Adrenal gland (tissue), 12 donors: ENCODE measurements around the gene PCYOX1L. TPM values are rescaled to one million over a fixed set of nuclear protein-coding genes. Genes with fewer than 3 reads are reported as not detected.
"Not testable (repeated sequence)": the region's sequence is repeated elsewhere in the genome, so short reads cannot be mapped to it uniquely, and the experiment has no call there.

Experiments
- DNase-seq, 7 donors: peaks; one replicate each; pipeline ENCODE4 v3.0.0-alpha.2; 2019 to 2020
- H3K27ac ChIP-seq, 5 donors: fragments of 200-600 bp; sonication (generic) in 4 of 5; 1 replicate in 3 of 5; 2 replicates in 2 of 5; pipeline versions ENCODE4 v1.5.1 to v1.8.0; 2016 to 2020; ENCODE audit warnings: mild to moderate bottlenecking in 1 of 5
- H3K27me3 ChIP-seq: fragments of 200-600 bp; 2 replicates; pipeline ENCODE4 v1.8.0; 2021
- H3K36me3 ChIP-seq, 2 donors: fragments of 200-600 bp; replicated peaks in 1 of 2; 1 replicate in 1 of 2; 2 replicates in 1 of 2; pipeline versions ENCODE4 v1.5.1 to v1.8.0; 2018 to 2022
- H3K4me1 ChIP-seq, 2 donors: fragments of 200-600 bp; replicated peaks in 1 of 2; 1 replicate in 1 of 2; 2 replicates in 1 of 2; pipeline versions ENCODE4 v1.5.1 to v1.8.0; 2018 to 2021
- H3K4me3 ChIP-seq, 4 donors: fragments of 200-600 bp; sonication (generic) in 3 of 4; one replicate each; pipeline ENCODE4 v1.5.1; 2016 to 2018
- H3K9me3 ChIP-seq, 3 donors: fragments of 200-600 bp; sonication (generic) in 1 of 3; replicated peaks in 1 of 3; 1 replicate in 2 of 3; 2 replicates in 1 of 3; pipeline versions ENCODE4 v1.5.1 to v1.8.0; 2016 to 2021
- CTCF ChIP-seq, 6 experiments: fragments of 450-650 bp in 4 of 6; fragments of 200-600 bp in 2 of 6; sonication (generic) in 1 of 6; IDR thresholded peaks; 1 replicate in 5 of 6; 2 replicates in 1 of 6; pipeline versions ENCODE4 v1.5.1 to v1.8.0; 2016 to 2021; ENCODE audit warnings: antibody characterized with exemption in 6 of 6, mild to moderate bottlenecking in 2 of 6, moderate library complexity in 1 of 6
- POLR2A ChIP-seq, 2 donors: fragments of 450-650 bp; IDR thresholded peaks; one replicate each; pipeline ENCODE4 v1.6.1; 2017; ENCODE audit warnings: antibody characterized with exemption in 2 of 2, mild to moderate bottlenecking in 2 of 2, moderate library complexity in 1 of 2
- WGBS, 4 donors: extraction: QIAGEN DNeasy Blood & Tissue Kit in 2 of 4; methylation state at CpG; one replicate each; pipeline versions ENCODE4 v1.1.5 to v1.1.7; 2013 to 2017; 5-methylcytosine and 5-hydroxymethylcytosine counted together
- intact Hi-C, 2 donors: fragments of 100-400 bp; cut with DNase I; formaldehyde crosslinking; loops; one replicate each; pipeline versions ENCODE4 v1.14.1 to v1.15.0; 2022 to 2023
- polyA plus RNA-seq, 3 donors: library from polyadenylated mRNA; stranded (reverse); fragments of 200-250 nt in 2 of 3; fragments of 350-450 nt in 1 of 3; fragmentation: Illumina TruSeq in 1 of 3; extraction: RNeasy Lipid Tissue Mini Kit (QIAGEN cat#74804) in 1 of 3; gene quantifications; one replicate each; pipeline ENCODE4 v1.2.3, GENCODE V29; 2013 to 2014
- total RNA-seq, 9 donors: library from RNA; depleted of rRNA in 4 of 9; stranded (reverse); fragments of >200 nt in 4 of 9; fragments of 120-200 nt in 1 of 9; fragmentation: NEBNext Ultra II Directional in 1 of 9; extraction: Animal tissue kit (Norgen Biotek cat#: 25700) in 1 of 9; gene quantifications; one replicate each; pipeline versions ENCODE4 v1.1.0 to v1.2.4, GENCODE V29; 2013 to 2023
- donor health status: healthy with polysubstance abuse.
- donor health status: Bipolar disorder and iron deficiency.
- donor health status: DM: yes; HTN: yes; CAD: no.
- donor health status: DM: no; HTN: no; CAD: no.
- donor health status: DM: no; HTN: no; CAD: no.
- donor health status: DM: yes; HTN: yes; CAD: no.

The PCYOX1L gene
- total and polyA plus RNA-seq, 12 donors, result 4.7 to 17.1 (median 9.4) TPM

DNA sequence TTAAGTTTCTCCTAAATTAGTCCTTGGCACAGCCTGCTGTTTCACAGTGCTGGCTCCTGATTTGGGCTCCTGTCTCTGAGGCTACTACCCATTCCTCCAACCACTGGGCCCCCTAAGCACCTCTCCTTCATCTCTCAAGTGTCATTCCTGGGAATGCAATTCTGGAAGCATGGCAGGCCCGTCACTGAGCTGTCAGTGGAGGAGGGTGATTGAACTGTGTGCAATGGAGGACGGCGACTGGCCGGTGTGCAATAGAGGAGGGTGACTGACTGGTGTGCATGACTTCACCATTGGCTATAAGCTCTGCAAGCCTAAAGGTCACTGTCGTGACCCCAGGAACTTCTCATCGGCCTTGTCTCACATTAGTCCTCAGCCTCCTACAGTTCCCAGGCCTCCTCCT lies 33.7 kb downstream of the PCYOX1L start:
- intact Hi-C loops, result no loop called here
- no peak overlapping the region for H3K27ac ChIP-seq
- peaks cover 21 to 26% of the 10 kb centered on the region in 2 donors for H3K4me1 ChIP-seq

DNA sequence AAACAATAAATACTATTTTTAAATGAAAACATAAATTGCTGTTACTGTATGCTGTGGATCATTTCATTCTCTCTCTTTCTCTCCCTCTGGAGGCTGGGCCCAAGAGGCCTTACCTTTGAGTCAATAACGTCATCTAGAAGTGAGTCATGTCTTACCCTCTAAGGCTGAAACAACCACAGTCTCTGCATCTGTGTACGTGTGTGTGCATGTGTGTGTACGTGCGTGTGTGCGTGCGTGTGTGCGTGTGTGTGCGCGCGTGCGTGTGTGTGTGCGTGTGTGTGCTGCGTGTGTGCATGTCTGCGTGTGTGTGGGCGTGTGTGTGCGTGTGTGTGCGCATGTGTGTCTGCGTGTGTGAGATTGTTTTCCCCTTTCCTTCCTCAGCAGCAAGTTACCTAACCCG lies 34.9 kb downstream of the PCYOX1L start:
- WGBS, 4 donors, result 68 to 84% (median 80%) methylated on average over 19 of the region's 19 CpGs
- H3K27ac ChIP-seq, result no peak overlapping the region

More for the DNA sequence above, 33.7 kb downstream of the PCYOX1L start:
- TF ChIP-seq CTCF (IDR thresholded peaks at IDR 0.05), result no peak
- no peaks in the 10 kb centered on the region for H3K36me3 ChIP-seq
- H3K9me3 ChIP-seq, result no peaks in the 10 kb centered on the region
- no peak for DNase-seq
- no peaks in the 10 kb centered on the region for H3K27me3 ChIP-seq
- H3K4me3 ChIP-seq, result no peak overlapping the region
- 68 to 95% (median 87%) methylated on average over 5 to 6 of the region's 6 CpGs for WGBS, 4 donors

DNA sequence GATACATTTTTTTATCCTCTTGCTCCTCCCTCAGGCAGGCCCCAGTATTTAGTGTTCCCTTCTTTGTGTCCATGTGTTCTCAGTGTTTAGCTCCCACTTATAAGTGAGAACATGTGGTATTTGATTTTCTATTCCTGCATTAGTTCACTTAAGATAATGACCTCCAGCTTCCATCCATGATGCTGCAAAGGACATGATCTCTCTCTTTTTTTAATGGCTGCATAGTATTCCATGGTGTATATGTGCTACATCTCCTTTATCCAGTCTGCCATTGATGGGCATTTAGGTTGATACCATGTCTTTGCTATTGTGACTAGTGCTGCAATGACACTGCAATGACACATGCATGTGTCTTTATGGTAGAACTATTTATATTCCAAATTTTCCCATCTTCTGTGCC lies 37.1 kb downstream of the PCYOX1L start:
- DNase-seq, H3K4me1 ChIP-seq, intact Hi-C loops, H3K27ac ChIP-seq, H3K36me3 ChIP-seq, H3K9me3 ChIP-seq, H3K27me3 ChIP-seq, H3K4me3 ChIP-seq: not testable (repeated sequence)

More for the DNA sequence above, 34.9 kb downstream of the PCYOX1L start:
- Histone ChIP-seq H3K9me3 (no peaks in the 10 kb centered on the region), H3K4me1 (peaks cover 9 to 16% of the 10 kb centered on the region in 2 donors), H3K4me3 (no peak overlapping the region), H3K36me3 (no peaks in the 10 kb centered on the region), H3K27me3 (no peaks in the 10 kb centered on the region)
- TF ChIP-seq POLR2A (IDR thresholded peaks at IDR 0.05), result no peak
- no peak for TF ChIP-seq CTCF (IDR thresholded peaks at IDR 0.05)
- intact Hi-C loops, result no loop called here
- no peak for DNase-seq

DNA sequence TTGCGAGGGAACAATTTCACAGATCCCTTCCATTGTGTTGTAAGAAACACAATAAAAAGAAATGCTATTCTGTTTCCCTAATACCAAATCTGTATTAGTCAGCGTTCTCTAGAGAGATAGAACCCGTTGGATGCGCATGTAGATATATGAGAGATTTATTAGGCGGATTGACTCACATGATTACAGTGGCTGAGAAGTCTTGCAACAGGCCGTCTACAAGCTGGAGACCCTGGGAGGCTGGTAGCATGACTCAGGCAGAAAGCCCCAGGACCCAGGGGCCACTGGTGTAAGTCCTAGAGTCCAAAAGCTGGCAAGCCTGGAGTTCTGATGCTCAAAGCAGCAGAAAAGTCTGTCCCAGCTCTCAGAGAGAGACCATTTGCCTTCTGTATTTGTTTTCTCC lies 39.7 kb downstream of the PCYOX1L start:
- WGBS, 4 donors, result 45 to 69% (median 53%) methylated on average over 6 of the region's 6 CpGs
- DNase-seq, result peak; percentile 62 to 92 (median 90)
- intact Hi-C loops, result no loop called here
- H3K27ac ChIP-seq, result peak overlapping the region in 4 of 5 donors; percentile 4 to 81 (median 70)
- no peaks in the 10 kb centered on the region for H3K9me3 ChIP-seq
- H3K27me3 ChIP-seq, result no peaks in the 10 kb centered on the region
- H3K4me3 ChIP-seq, result no peak overlapping the region
- no peaks in the 10 kb centered on the region for H3K36me3 ChIP-seq
- TF ChIP-seq POLR2A (IDR thresholded peaks at IDR 0.05) (peak in 1 of 2 donors; percentile 15), CTCF (IDR thresholded peaks at IDR 0.05) (no peak)
- peaks cover 0 to 4% of the 10 kb centered on the region in 2 donors for H3K4me1 ChIP-seq

DNA sequence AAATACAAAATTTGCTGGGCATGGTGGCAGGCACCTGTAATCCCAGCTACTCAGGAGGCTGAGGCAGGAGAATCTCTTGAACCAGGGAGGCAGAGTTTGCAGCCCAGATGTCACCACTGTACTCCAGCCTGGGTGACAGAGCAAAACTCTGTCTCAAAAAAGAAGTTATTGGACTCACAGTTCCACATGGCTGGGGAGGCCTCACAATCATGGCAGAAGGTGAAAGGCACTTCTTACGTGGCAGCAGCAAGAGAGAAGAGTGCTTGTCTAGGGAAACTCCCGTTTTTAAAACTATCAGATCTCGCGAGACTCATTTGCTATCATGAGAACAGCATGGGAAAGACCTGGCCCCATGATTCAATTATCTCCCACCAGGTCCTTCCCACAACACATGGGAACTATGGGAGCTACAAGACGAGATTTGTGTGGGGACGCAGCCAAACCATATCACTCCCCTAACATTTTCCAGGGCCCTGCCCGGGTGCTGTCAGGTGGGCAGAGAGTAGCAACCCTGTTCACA lies 41.0 kb downstream of the PCYOX1L start:
- intact Hi-C loops, DNase-seq, H3K4me3 ChIP-seq, H3K9me3 ChIP-seq, H3K36me3 ChIP-seq, H3K4me1 ChIP-seq, H3K27me3 ChIP-seq: not testable (repeated sequence)
- WGBS, 4 donors, result 80 to 90% (median 89%) methylated on average over 7 of the region's 7 CpGs
- H3K27ac ChIP-seq, result peak overlapping the region in 1 of 5 donors; percentile 81
